Stimulated activated CD8-positive, alpha-beta memory T cell treated with anti-CD3 and anti-CD28 coated beads, Interleukin-15, amount 100 ng/mL, for 48 hours (primary cell): ENCODE results near the gene CSKMT.
"Not testable (repeated sequence)": the region's sequence is repeated elsewhere in the genome, so short reads cannot be mapped to it uniquely, and the experiment has no call there.

Experiments used
- DNase-seq, 2 donors: peaks; one replicate each; pipeline ENCODE4 v3.0.0-alpha.2; 2020; ENCODE audit warnings: low read depth in 2 of 2

Gene CSKMT

GRCh38 chr11:62656796-62657429 lies 8.2 kb upstream of the CSKMT start:
- DNase-seq = no peak

DNA sequence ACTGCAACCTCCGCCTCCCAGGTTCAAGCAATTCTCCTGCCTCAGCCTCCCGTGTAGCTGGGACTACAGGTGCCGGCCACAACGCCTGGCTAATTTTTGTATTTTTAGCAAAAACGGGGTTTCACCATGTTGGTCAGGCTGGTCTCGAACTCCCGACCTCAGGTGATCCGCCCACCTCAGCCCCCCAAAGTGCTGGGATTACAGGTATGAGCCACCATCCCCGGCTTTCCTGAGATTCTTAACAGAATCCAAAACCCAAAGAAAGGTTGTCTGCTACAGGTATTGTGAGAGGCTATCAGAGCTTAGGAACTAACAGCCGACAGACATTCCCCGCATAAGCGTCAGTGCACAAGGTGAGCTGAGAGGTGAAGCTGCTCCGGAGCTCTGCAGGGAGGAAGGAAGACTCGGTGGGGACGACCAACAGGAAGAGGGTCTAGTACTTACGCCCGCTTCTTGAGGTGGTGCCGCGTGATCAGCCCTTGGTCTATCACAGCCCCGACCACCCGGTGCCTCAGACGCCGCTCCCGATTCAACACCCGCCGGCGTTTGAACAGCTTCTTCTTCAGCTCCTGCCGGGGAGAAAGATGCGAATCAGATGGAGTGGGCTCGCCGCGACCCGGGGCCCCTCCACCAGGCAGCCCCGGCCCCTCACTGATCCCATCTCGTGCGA lies 572 bp upstream of the CSKMT start:
- DNase-seq = peak in 1 of 2 donors; percentile 42

DNA sequence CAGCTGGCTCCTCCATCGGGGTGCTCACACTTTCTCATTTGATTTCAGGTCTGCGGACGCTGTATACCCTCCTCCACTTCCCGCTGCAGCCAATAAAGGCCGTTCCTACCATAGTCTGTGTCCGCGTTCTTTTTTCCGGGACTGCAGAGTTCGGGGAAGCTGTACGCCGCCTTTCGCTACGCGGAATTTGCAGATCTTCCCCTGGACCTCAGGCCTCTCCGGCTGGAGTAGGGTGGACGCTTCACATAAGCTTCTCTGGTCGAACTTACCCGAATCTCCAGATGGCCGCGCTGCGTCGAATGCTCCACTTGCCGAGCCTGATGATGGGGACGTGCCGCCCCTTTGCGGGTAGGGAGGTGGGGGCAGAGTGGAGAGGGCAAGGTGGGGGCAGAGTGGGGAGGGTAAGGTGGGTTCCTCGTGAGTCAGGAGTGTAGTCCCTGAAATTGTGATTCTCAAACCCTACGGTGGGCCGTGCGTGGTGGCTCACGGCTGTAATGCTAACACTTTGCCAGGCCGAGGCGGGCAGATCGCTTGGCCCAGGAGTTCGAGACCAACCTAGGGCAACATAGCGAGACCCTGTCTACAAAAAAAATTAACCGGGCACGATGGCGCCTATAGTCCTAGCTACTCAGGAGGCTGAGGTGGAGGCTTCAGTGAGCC lies 617 bp downstream of the CSKMT start:
- DNase-seq = peak in 1 of 2 donors; percentile 53

DNA sequence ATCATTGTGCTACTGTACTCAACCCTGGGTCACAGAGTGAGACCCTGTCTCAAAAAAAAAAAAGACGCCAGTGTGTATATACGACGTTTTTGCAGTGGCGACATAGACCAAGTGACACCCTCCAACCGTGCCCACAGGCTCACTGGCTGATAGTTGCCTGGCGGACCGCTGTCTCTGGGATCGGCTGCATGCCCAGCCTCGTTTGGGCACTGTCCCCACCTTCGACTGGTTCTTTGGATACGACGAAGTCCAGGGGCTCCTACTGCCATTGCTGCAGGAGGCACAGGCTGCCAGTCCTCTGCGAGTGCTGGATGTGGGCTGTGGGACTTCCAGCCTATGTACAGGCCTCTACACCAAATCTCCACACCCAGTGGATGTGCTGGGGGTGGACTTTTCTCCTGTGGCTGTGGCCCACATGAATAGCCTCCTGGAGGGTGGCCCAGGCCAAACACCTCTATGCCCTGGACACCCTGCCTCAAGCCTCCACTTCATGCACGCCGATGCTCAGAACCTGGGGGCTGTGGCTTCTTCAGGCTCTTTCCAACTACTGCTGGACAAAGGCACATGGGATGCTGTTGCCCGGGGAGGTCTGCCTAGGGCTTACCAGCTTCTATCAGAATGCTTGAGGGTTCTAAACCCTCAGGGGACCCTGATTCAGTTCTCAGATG lies 1.3 kb downstream of the CSKMT start:
- no peak for DNase-seq

- DNase-seq = no peak
Observed at GRCh38 chr11:62667460-62667859, 2.3 kb downstream of the CSKMT start.

- DNase-seq = no peak
Observed at GRCh38 chr11:62669420-62670161, 4.5 kb downstream of the CSKMT start.

DNA sequence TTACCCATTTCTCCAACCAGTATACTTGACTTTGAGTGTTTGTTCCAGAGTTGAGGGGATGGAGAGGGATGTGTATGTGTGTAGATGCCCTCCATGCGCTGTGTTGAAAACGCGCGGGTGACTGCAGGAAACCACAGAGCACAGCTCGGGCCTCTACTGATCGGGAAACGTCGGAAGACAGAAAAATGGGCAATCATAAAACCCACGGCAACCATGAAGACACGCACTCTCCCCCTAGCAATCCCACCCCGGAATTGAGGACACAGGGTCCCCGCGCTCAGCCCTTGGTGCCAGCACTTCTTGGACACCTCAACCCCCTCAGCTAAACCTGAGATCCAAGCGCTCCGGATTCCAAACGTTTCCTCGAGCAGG lies 6.1 kb downstream of the CSKMT start:
- DNase-seq = no peak

- DNase-seq = peak; percentile 60 to 66
Observed at GRCh38 chr11:62671608-62672389, 6.7 kb downstream of the CSKMT start, which contains the start of the genes LBHD1 and UQCC3. TSS of gene LBHD1 (minus strand) at chr11:62672267. CDS start at chr11:62670031, 2,236 bp downstream. TSS of gene UQCC3 (plus strand) at chr11:62671673. CDS start at chr11:62671746, 73 bp downstream.

GRCh38 chr11:62673196-62673525 lies 8.0 kb downstream of the CSKMT start:
- DNase-seq = no peak

DNA sequence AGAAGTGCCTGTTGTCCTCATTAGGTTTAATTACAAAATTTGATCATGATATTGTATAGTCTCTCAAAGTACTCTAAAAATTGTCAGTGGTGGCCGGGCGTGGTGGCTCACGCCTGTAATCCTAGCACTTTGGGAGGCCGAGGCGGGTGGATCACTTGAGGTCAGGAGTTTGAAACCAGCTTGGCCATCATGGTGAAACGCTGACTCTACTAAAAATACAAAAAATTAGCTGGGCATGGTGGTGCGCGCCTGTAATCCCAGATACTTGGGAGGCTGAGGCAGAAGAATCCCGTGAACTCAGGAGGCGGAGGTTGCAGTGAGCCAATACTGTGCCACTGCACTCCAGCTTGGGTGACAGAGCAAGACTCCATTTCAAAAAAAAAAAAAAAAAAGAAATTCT lies 10.3 kb downstream of the CSKMT start:
- not testable (repeated sequence) for DNase-seq

- DNase-seq = no peak
Observed at GRCh38 chr11:62676698-62677097, 11.6 kb downstream of the CSKMT start.

GRCh38 chr11:62677156-62677555 lies 12.0 kb downstream of the CSKMT start:
- DNase-seq = no peak

- DNase-seq = no peak
Observed at GRCh38 chr11:62677714-62678113, 12.6 kb downstream of the CSKMT start.

GRCh38 chr11:62678433-62678769 lies 13.3 kb downstream of the CSKMT start:
- DNase-seq = no peak

GRCh38 chr11:62678770-62679696 lies 13.9 kb downstream of the CSKMT start, which contains the start of gene UBXN1:
TSS of gene UBXN1 (minus strand) at chr11:62679073. CDS start at chr11:62678923, 150 bp downstream.
- DNase-seq = peak; percentile 83 to 86

GRCh38 chr11:62680825-62681240 lies 15.7 kb downstream of the CSKMT start:
- no peak for DNase-seq

DNA sequence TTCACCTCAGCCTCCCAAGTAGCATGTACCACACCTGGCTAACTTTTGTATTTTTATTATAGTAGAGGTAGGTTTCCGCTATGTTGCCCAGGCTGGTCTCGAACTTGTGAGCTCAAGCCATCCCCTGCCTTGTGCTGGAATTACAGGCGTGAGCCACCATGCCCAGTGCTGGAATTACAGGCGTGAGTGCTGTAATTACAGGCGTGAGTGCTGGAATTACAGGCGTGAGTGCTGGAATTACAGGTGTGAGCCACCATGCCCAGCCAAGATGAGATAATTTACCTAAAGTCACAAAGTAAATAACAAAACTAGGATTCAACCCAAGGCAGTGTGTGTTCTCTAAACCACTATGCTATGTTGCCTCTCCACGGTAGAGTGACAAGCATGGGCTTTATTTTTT lies 17.4 kb downstream of the CSKMT start:
- DNase-seq = no peak

DNA sequence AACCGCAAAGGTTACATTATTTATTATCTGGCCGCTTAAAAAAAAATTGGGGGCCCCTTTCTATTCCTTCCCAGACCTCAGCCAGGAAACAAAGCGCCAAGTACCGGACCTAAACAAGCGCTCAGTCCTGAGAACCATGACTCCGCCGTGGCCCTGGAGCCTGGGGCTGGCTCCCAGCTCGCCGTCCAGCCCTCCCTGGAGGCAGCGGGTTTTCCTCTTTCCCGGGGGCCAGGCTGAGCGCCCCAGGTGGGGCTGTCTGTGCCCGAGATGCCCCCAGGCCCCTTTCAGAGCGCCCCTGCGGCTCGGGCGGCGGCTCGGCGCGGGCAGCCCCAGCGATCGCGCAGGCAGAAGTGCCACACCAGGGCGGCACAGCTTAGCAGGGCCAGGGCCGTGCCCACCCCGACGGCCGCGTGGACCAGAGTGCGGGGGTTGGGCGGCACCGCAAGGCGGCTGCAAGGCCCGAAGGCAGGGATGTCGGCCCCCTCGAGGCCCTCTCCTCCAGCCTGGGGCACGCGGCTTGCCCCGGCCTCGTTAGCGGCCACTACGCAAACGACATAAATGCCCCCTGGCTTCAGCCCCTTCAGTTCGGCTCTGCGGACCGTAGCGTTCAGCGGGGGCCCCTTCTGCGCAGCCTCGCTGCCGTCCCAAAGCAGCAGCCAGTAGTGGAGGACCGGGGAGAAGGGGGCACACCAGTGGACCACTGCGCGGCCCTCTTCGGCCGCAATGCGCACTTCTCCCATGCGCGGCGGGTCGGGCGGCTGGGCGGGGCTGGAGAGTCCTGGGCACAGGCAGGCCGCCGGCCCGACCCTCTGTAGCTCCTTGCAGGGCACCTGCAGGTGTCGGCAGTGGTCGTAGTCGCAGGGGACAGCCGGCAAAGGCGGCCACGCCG lies 22.6 kb downstream of the CSKMT start:
- no peak for DNase-seq

DNA sequence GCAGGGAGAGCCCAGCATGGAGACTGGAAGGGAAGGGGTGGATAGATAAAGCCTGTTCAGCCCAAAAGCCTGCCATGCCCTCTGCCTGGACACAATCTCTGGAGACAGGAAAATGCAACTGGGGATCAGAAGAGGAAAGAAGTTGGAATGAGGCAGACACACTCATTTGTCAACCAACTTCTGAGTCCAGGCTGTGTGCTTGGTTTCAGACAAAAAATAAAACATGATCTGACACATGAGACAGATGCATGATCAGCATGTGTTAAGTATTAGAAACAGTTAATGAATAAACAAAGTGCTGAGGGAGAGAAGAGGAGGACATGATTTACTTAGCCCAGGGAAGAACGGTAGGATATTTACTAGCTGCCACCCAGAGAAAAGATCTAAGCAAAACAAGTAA lies 23.4 kb downstream of the CSKMT start:
- no peak for DNase-seq
